Stimulated activated CD8-positive, alpha-beta memory T cell treated with anti-CD3 and anti-CD28 coated beads, Interleukin-15, amount 100 ng/mL, for 24 hours (primary cell): ENCODE measurements around the gene BTBD18.

Experiments
- DNase-seq: peaks from one replicate; pipeline ENCODE4 v3.0.0-alpha.2; 2020; ENCODE audit warnings: low read depth

Gene BTBD18

GRCh38 chr11:57751676-57752253, at the start of gene BTBD18:
TSS of gene BTBD18 (minus strand) at chr11:57751819. CDS start at chr11:57751188, 631 bp downstream.
- no peak for DNase-seq

GRCh38 chr11:57801183-57801485, 49.5 kb upstream of the BTBD18 start:
- no peak for DNase-seq

GRCh38 chr11:57800444-57801182, 49.0 kb upstream of the BTBD18 start:
- DNase-seq, result no peak

- no peak for DNase-seq
Measured at GRCh38 chr11:57798905-57799559, 47.4 kb upstream of the BTBD18 start.

- DNase-seq, result no peak
Measured at GRCh38 chr11:57793351-57794115, 41.9 kb upstream of the BTBD18 start.

GRCh38 chr11:57792870-57793269, 41.3 kb upstream of the BTBD18 start:
- DNase-seq, result no peak

- peak; percentile 45 for DNase-seq
Measured at GRCh38 chr11:57792060-57792541, 40.5 kb upstream of the BTBD18 start.

- no peak for DNase-seq
Measured at GRCh38 chr11:57791321-57792059, 39.9 kb upstream of the BTBD18 start.

GRCh38 chr11:57788703-57789088, 37.1 kb upstream of the BTBD18 start:
- DNase-seq, result no peak

GRCh38 chr11:57787920-57788702, 36.5 kb upstream of the BTBD18 start:
- DNase-seq, result no peak

- DNase-seq, result no peak
Measured at GRCh38 chr11:57787006-57787604, 35.5 kb upstream of the BTBD18 start.

- DNase-seq, result no peak
Measured at GRCh38 chr11:57786436-57786835, 34.8 kb upstream of the BTBD18 start.

- no peak for DNase-seq
Measured at GRCh38 chr11:57785072-57785471, 33.5 kb upstream of the BTBD18 start.

- no peak for DNase-seq
Measured at GRCh38 chr11:57781529-57781943, 29.9 kb upstream of the BTBD18 start.

- no peak for DNase-seq
Measured at GRCh38 chr11:57779276-57779675, 27.7 kb upstream of the BTBD18 start.

GRCh38 chr11:57778318-57779037, 26.9 kb upstream of the BTBD18 start:
- no peak for DNase-seq

- no peak for DNase-seq
Measured at GRCh38 chr11:57777969-57778317, 26.3 kb upstream of the BTBD18 start.

- DNase-seq, result no peak
Measured at GRCh38 chr11:57776577-57777210, 25.1 kb upstream of the BTBD18 start.

GRCh38 chr11:57776031-57776521, 24.5 kb upstream of the BTBD18 start:
- no peak for DNase-seq
